GM21447 (cell line): ENCODE results near the gene TNNI3.

ENCODE experiments used
- ATAC-seq: cut with Tn5 transposase; IDR thresholded peaks from one replicate; pipeline ENCODE4 v1.9.1; 2021; ENCODE audit not compliant: unreplicated experiment

Gene TNNI3

GRCh38 chr19:55147545-55148251 is 9.8 kb downstream of the TNNI3 start:
- ATAC-seq = no peak

- ATAC-seq = no peak
Measured at GRCh38 chr19:55146705-55147273, 10.7 kb downstream of the TNNI3 start.

- no peak for ATAC-seq
Measured at GRCh38 chr19:55146078-55146704, 11.3 kb downstream of the TNNI3 start.

- no peak for ATAC-seq
Measured at GRCh38 chr19:55145232-55145631, 12.3 kb downstream of the TNNI3 start.

- ATAC-seq = no peak
Measured at GRCh38 chr19:55141696-55142095, 15.8 kb downstream of the TNNI3 start.

- no peak for ATAC-seq
Measured at GRCh38 chr19:55137915-55138314, 19.6 kb downstream of the TNNI3 start.

- no peak for ATAC-seq
Measured at GRCh38 chr19:55136399-55137102, 21.0 kb downstream of the TNNI3 start.

- ATAC-seq = no peak
Measured at GRCh38 chr19:55134736-55135135, 22.8 kb downstream of the TNNI3 start.

- no peak for ATAC-seq
Measured at GRCh38 chr19:55133639-55134444, 23.7 kb downstream of the TNNI3 start.

GRCh38 chr19:55132453-55133129 is 24.9 kb downstream of the TNNI3 start:
- no peak for ATAC-seq

GRCh38 chr19:55131421-55131820 is 26.1 kb downstream of the TNNI3 start:
- ATAC-seq = no peak

- no peak for ATAC-seq
Measured at GRCh38 chr19:55119053-55119452, 38.5 kb downstream of the TNNI3 start.

GRCh38 chr19:55118401-55118991 is 39.0 kb downstream of the TNNI3 start:
- ATAC-seq = no peak

GRCh38 chr19:55117663-55118391 is 39.7 kb downstream of the TNNI3 start:
- peak; percentile 85 for ATAC-seq

- ATAC-seq = peak; percentile 12
Measured at GRCh38 chr19:55116859-55117662, 40.5 kb downstream of the TNNI3 start, which contains the start of gene PPP1R12C. Gene PPP1R12C (minus strand): TSS chr19:55117637. CDS start chr19:55117543, 94 bp downstream.

- ATAC-seq = no peak
Measured at GRCh38 chr19:55116232-55116858, 41.2 kb downstream of the TNNI3 start.

- no peak for ATAC-seq
Measured at GRCh38 chr19:55115446-55116065, 42.0 kb downstream of the TNNI3 start.
